GM12875 (cell line): ENCODE measurements around the gene CD244.
"Not testable (repeated sequence)": the region's sequence is repeated elsewhere in the genome, so short reads cannot be mapped to it uniquely, and the experiment has no call there.

Experiments used
- H3K4me3 ChIP-seq: one replicate; pipeline ENCODE4 v1.5.1; 2011; ENCODE audit warnings: low read depth, low read length, control low read depth
- TF ChIP-seq, protein P1 (sequence below): IDR thresholded peaks from 2 replicates; pipeline ENCODE4 v1.5.1; 2011; ENCODE audit warnings: low read depth, mild to moderate bottlenecking, control low read depth, inconsistent platforms, low read length, moderate library complexity, borderline replicate concordance; ENCODE audit not compliant: insufficient read depth

The CD244 gene

DNA sequence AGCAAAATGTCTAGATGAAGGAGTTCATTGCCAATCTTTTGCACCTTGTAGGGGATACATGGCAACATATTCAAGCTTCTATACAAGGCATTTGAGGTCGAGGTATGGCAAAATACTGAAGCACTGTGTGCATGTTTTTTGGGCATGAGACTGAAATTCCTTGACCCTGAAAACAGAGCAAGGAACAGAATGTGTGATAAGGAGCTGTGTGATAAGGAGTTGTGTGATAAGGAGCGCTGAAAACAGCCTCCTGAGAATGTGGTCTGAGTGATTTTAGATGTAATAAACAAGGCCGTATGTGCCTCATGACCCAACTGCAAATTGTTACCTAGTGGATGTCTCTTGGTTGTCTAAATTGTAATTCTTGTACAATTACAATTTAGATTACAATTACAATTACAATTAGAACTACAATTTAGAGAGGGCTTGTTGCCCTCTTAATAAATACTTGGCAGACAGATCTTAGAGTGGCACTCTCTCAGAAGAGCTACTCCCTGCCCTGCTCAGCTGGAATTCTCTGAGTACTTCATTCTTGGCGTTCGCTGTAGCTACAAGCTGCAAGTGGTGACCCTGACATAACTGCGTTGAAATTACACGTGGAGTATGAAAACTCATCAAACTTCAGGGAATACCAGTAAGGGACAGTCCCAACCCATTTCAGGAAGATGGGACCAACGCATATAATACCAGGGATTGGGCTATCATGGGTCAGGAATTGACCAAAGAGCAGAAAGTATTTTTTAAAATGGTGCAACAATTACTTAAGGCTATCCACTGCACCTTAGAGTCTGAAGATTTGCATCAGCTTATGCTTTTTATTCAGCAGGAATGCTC, 42.3 kb upstream of the CD244 start:
- TF ChIP-seq, protein P1, sequence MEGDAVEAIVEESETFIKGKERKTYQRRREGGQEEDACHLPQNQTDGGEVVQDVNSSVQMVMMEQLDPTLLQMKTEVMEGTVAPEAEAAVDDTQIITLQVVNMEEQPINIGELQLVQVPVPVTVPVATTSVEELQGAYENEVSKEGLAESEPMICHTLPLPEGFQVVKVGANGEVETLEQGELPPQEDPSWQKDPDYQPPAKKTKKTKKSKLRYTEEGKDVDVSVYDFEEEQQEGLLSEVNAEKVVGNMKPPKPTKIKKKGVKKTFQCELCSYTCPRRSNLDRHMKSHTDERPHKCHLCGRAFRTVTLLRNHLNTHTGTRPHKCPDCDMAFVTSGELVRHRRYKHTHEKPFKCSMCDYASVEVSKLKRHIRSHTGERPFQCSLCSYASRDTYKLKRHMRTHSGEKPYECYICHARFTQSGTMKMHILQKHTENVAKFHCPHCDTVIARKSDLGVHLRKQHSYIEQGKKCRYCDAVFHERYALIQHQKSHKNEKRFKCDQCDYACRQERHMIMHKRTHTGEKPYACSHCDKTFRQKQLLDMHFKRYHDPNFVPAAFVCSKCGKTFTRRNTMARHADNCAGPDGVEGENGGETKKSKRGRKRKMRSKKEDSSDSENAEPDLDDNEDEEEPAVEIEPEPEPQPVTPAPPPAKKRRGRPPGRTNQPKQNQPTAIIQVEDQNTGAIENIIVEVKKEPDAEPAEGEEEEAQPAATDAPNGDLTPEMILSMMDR: no peak
- no peak overlapping the region for H3K4me3 ChIP-seq

- not testable (repeated sequence) for H3K4me3 ChIP-seq
These were observed 39.6 kb upstream of the CD244 start for GRCh38 chr1:160902251-160902650.

- H3K4me3 ChIP-seq: no peak overlapping the region
- TF ChIP-seq, protein P1: no peak
These were observed 39.1 kb upstream of the CD244 start for GRCh38 chr1:160901768-160902167.

DNA sequence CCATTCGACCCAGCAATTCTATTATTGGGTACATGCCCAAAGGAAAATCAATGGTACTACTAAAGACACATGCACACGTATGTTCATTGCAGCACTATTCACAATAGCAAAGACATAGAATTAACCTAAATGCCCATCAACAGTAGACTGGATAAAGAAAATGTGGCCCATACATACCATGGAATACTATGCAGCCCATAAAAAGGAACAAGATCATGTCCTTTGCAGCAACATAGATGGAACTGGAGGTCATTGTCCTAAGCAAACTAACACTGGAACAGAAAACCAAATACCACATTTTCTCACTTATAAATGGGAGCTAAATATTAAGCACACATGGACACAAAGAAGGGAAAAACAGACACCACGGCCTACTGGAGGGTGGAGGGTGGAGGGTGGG, 38.0 kb upstream of the CD244 start:
- not testable (repeated sequence) for H3K4me3 ChIP-seq

GRCh38 chr1:160894368-160895135, 31.9 kb upstream of the CD244 start:
- not testable (repeated sequence) for H3K4me3 ChIP-seq

DNA sequence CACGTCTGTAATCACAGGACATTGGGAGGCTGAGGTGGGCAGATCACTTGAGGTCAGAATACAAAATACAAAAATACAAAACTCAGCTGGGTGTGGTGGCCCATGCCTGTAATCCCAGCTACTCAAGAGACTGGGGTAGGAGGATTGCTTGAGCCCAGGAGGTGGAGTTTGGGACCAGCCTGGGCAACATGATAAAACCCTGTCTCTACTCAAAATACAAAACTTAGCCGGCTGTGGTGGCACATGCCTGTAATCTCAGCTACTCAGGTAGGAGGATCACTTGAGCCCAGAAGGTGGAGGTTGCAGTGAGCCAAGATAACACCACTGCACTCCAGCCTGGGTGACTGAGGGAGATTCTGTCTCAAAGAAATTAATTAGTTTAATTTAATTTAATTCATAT, 28.8 kb upstream of the CD244 start:
- TF ChIP-seq, protein P1: no peak
- no peak overlapping the region for H3K4me3 ChIP-seq

DNA sequence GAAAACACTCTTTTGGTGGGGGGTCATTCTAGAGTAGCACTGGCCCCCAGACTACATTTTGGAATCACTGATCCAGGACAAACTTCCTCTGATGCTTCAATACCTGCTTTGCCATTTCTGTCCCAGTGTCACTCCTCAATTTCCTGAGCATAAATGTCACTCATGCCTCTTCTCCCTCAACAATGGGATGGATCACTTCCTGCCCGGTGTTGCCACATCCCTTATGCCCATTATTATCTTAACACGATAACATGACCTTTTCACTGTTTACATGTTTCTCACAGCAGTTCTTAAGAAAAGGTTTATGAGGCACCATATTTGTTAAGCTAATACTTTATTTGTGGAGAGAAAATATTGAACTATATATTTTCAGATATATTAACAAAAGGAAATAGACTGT, 26.2 kb upstream of the CD244 start:
- H3K4me3 ChIP-seq: no peak overlapping the region
- TF ChIP-seq, protein P1: no peak

GRCh38 chr1:160887071-160887470, 24.4 kb upstream of the CD244 start:
- TF ChIP-seq, protein P1: no peak
- no peak overlapping the region for H3K4me3 ChIP-seq
